Activated T-helper 17 cell treated with anti-CD3 and anti-CD28 coated beads, Interleukin-2, amount 50 U/mL, for 72 hours (primary cell): ENCODE data around the gene TET3. TPM values are rescaled to one million over a fixed set of nuclear protein-coding genes. Genes with fewer than 3 reads are reported as not detected.

ENCODE experiments used
- ATAC-seq: fragments of 150-1000 bp; cut with Tn5 transposase; replicated peaks from 2 replicates; pipeline ENCODE4 v1.10.0; 2021; ENCODE audit warnings: mild to moderate bottlenecking, moderate library complexity
- H3K27ac Mint-ChIP-seq: one replicate; pipeline ENCODE4 v1.8.0; 2022; ENCODE audit warnings: mixed read lengths
- H3K27me3 Mint-ChIP-seq: one replicate; pipeline ENCODE4 v1.8.0; 2022; ENCODE audit warnings: mixed read lengths
- H3K36me3 Mint-ChIP-seq: one replicate; pipeline ENCODE4 v1.8.0; 2022; ENCODE audit warnings: low read depth, mild to moderate bottlenecking, mixed read lengths
- H3K4me1 Mint-ChIP-seq: one replicate; pipeline ENCODE4 v1.8.0; 2022; ENCODE audit warnings: mixed read lengths
- H3K4me3 Mint-ChIP-seq: one replicate; pipeline ENCODE4 v1.8.0; 2022; ENCODE audit warnings: mild to moderate bottlenecking, mixed read lengths
- H3K9me3 Mint-ChIP-seq: one replicate; pipeline ENCODE4 v1.8.0; 2022; ENCODE audit warnings: mixed read lengths
- total RNA-seq, 2 donors: library from RNA; stranded (reverse); gene quantifications; one replicate each; pipeline ENCODE4 v1.2.3, GENCODE V29; 2022

TET3 gene
- total RNA-seq, 2 donors from 2014 or later = 15.1 to 42.6 TPM

DNA sequence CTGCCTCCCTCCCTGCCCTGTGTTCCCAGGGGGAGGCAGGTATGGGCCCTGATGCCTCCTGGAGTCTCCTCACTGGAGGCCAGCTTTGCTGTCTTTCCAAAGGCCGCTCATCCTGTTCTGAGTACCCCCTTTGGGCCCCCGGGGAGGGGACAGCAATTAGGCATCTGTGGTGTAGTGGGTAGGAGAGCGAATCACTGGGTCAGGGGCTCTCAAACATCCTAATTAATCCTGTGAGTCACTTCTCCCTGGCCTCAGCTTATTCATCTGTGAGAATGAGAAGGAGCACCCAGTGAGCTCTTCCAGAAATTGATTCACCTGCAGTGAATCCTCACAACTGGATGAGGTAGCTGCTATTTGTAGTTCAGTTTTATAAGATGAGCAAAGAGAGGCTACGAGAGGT, 16.4 kb downstream of the TET3 start:
- Mint-ChIP-seq H3K36me3 (peaks cover 46% of the 10 kb centered on the region), H3K4me3 (peak overlapping the region; percentile 87), H3K4me1 (peaks cover 65% of the 10 kb centered on the region), H3K27me3 (no peaks in the 10 kb centered on the region), H3K9me3 (no peaks in the 10 kb centered on the region), H3K27ac (peak overlapping the region; percentile 74)
- peak; percentile 57 for ATAC-seq

DNA sequence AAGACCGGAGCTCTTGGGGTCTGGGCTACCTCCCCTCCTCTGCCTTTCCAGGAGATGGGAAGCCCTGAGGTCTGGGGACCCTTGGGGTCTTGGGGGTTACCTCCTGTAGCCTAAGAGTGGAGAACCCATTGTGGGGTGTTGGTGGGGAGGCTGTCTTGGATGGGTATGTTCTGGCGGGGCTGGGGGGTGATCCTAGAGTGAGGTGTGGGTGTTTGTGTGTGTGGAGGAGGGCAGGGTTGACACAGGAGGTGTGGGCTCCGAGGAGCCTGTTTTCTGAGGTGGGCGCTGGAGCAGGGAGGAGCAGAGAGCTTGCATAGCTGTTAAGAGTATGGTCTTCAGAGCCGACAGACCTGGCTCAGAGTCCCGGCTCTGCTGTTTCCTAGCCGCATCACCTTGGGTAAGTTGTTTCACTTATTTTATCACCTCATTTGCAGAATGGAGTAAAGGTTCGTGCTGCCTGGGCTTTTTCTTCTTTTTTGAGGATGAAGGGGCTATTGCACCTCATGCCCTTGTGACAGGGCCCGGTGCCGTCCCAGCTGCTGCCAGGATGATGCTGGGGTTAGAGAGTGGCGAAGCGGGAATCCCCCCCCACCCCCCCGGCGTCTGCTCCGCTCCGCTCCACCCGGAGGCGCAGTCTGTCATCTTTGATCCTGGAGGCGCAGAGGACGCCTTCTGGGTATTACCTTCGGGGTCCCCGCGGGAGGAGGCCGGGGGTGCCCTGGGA, 17.2 kb downstream of the TET3 start:
- ATAC-seq = peak; percentile 47
- H3K9me3 Mint-ChIP-seq = no peaks in the 10 kb centered on the region
- no peaks in the 10 kb centered on the region for H3K27me3 Mint-ChIP-seq
- peak overlapping the region; percentile 87 for H3K4me3 Mint-ChIP-seq
- H3K4me1 Mint-ChIP-seq = peaks cover 63% of the 10 kb centered on the region
- H3K27ac Mint-ChIP-seq = peak overlapping the region; percentile 74
- H3K36me3 Mint-ChIP-seq = peaks cover 53% of the 10 kb centered on the region

- Mint-ChIP-seq H3K4me1 (peaks cover 55% of the 10 kb centered on the region), H3K27ac (peak overlapping the region; percentile 20), H3K27me3 (no peaks in the 10 kb centered on the region), H3K9me3 (no peaks in the 10 kb centered on the region), H3K4me3 (peak overlapping the region; percentile 87), H3K36me3 (peaks cover 59% of the 10 kb centered on the region)
- ATAC-seq = peak; percentile 80
Observed at GRCh38 chr2:74002505-74003421, 18.1 kb downstream of the TET3 start.

- ATAC-seq = no peak
- Mint-ChIP-seq H3K4me1 (peaks cover 47% of the 10 kb centered on the region), H3K27ac (peak overlapping the region; percentile 20), H3K9me3 (no peaks in the 10 kb centered on the region), H3K4me3 (peak overlapping the region; percentile 78), H3K36me3 (peaks cover 67% of the 10 kb centered on the region), H3K27me3 (no peaks in the 10 kb centered on the region)
Observed at GRCh38 chr2:74003494-74004211, 18.9 kb downstream of the TET3 start.

GRCh38 chr2:74004212-74005182, 19.8 kb downstream of the TET3 start:
- Mint-ChIP-seq H3K4me1 (peaks cover 38% of the 10 kb centered on the region), H3K9me3 (no peaks in the 10 kb centered on the region), H3K27ac (no peak overlapping the region), H3K36me3 (peaks cover 76% of the 10 kb centered on the region), H3K4me3 (peak overlapping the region; percentile 78), H3K27me3 (no peaks in the 10 kb centered on the region)
- no peak for ATAC-seq

DNA sequence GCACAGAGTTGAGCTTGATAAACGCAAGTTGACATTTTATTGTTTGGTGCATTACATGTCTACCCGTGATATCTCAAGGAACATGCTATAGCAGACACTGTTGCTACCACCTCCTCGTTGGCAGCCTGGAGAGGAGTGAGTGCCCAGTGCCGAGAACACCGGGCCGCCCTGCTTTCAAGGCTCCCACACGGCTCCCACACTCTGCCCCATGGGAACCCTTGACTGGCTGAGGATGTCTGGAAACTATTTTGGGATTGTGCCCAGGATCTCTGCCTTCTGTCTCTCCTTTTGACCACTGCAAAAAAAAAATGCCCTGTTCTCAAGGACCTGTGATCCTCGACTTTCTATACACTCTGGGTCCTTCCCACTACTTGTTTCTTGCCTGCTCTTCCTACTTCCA, 21.1 kb downstream of the TET3 start:
- peaks cover 25% of the 10 kb centered on the region for H3K4me1 Mint-ChIP-seq
- no peak for ATAC-seq
- H3K27me3 Mint-ChIP-seq = no peaks in the 10 kb centered on the region
- no peak overlapping the region for H3K27ac Mint-ChIP-seq
- no peaks in the 10 kb centered on the region for H3K9me3 Mint-ChIP-seq
- H3K36me3 Mint-ChIP-seq = peaks cover 85% of the 10 kb centered on the region
- H3K4me3 Mint-ChIP-seq = no peak overlapping the region

DNA sequence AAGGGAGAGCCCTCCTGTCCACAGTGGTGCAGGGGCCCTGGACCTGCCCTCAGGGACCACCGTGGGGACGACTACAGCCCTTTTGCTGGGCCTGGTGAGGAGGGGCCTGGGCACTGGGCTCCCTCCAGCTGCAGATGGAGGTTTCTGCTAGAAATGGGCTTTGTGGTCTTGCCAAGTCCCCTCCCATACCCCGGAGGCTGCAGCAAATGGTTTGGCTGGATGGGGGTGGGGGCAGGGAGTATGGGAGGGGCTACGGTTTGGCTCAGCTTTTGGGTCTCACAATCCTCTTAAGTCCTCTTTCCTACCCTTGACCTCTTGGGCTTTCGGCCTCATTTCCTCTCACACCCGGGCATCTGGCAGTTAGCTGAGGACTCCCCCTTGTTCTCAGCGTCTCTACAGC, 21.7 kb downstream of the TET3 start:
- Mint-ChIP-seq H3K36me3 (peaks cover 80% of the 10 kb centered on the region), H3K27me3 (no peaks in the 10 kb centered on the region), H3K27ac (no peak overlapping the region), H3K4me3 (no peak overlapping the region), H3K9me3 (no peaks in the 10 kb centered on the region), H3K4me1 (peaks cover 19% of the 10 kb centered on the region)
- no peak for ATAC-seq

GRCh38 chr2:74007121-74007520, 22.4 kb downstream of the TET3 start:
- Mint-ChIP-seq H3K36me3 (peaks cover 74% of the 10 kb centered on the region), H3K27ac (peak overlapping the region; percentile 39), H3K27me3 (no peaks in the 10 kb centered on the region), H3K4me3 (no peak overlapping the region), H3K4me1 (peaks cover 13% of the 10 kb centered on the region), H3K9me3 (no peaks in the 10 kb centered on the region)
- ATAC-seq = no peak

GRCh38 chr2:74007711-74008110, 23.0 kb downstream of the TET3 start:
- H3K27me3 Mint-ChIP-seq = no peaks in the 10 kb centered on the region
- no peak overlapping the region for H3K4me3 Mint-ChIP-seq
- ATAC-seq = no peak
- H3K9me3 Mint-ChIP-seq = no peaks in the 10 kb centered on the region
- peaks cover 13% of the 10 kb centered on the region for H3K4me1 Mint-ChIP-seq
- H3K36me3 Mint-ChIP-seq = peaks cover 79% of the 10 kb centered on the region
- H3K27ac Mint-ChIP-seq = no peak overlapping the region

DNA sequence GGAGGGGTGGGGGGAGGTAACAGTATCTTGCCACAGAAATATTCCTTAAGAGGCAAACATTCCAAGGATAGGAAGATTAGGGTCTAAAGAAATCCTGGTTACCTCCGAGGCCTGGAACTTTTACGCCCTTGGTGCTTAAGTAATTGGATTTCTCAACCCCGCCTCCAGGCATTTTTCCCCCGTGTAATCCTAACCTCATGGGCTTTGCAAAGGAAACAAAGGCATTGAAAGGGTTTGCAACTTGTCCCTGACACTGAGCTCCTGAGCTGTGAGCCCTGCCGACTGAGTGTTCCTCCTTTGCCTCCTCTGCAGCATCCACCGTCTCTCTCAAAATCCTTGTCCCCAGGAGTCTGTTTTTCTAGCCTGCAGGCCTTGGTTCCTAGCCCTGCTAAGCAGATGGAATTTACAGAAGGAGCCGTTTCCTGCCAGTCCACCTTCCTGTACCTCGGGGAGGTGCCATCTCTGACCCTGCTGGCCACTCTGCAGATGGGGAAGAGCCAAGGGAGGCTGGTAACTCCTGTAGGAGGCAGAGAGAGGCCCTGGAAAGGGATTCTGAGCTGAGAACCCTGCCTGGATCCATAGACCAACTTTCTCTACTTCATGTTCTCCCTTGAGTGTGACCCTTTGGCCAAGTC, 24.2 kb downstream of the TET3 start:
- Mint-ChIP-seq H3K27me3 (no peaks in the 10 kb centered on the region), H3K9me3 (no peaks in the 10 kb centered on the region), H3K4me3 (no peak overlapping the region), H3K4me1 (peaks cover 10% of the 10 kb centered on the region), H3K27ac (no peak overlapping the region), H3K36me3 (peaks cover 75% of the 10 kb centered on the region)
- ATAC-seq = no peak

- Mint-ChIP-seq H3K27ac (no peak overlapping the region), H3K4me3 (no peak overlapping the region), H3K4me1 (peaks cover 4% of the 10 kb centered on the region), H3K9me3 (no peaks in the 10 kb centered on the region), H3K27me3 (no peaks in the 10 kb centered on the region), H3K36me3 (peaks cover 68% of the 10 kb centered on the region)
- ATAC-seq = no peak
Observed at GRCh38 chr2:74009577-74009976, 24.9 kb downstream of the TET3 start.

DNA sequence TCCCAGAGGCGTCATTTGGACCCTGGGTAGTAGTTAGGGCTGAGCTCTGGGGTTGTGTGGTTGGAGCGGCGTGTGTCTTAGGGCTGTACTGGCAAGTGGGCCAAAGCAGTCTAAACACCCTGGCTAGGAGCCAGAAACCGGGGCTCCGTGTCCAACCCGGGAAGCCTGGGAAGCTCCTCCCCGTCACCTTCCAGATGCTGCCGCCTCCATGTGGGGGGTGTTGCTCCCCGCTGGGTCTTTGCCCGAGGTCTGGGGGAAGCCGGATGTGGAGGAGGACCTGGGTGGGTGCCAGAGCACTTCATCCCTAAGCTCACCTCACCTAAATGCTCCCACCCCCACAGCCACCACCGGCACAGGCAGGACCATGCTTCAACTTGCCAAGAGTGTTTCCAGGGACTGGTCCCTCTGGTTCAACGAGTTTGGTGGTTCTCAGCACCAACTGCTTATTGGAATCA, 25.4 kb downstream of the TET3 start:
- Mint-ChIP-seq H3K4me1 (peaks cover 4% of the 10 kb centered on the region), H3K27me3 (no peaks in the 10 kb centered on the region), H3K9me3 (no peaks in the 10 kb centered on the region), H3K36me3 (peaks cover 62% of the 10 kb centered on the region), H3K27ac (no peak overlapping the region), H3K4me3 (no peak overlapping the region)
- no peak for ATAC-seq

DNA sequence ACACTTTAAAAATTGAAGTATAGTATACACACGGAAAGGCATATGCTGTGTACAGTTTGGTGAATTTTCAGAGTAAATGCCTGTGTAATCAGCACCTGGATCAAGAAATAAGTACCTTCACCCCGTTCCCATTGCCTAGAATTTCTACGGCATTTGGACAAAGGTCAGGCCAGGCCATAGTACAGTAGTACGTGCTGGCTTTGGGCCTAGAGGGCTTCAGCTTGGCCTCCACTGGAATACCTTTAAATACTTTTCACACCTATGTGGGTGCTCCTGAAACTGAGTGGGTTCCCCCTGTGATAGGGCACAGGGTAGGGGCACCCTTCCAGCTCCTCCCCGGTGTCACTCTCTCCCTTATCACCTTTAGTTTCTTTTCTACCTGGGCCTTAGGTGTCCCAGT, 26.5 kb downstream of the TET3 start:
- no peak overlapping the region for H3K27ac Mint-ChIP-seq
- no peaks in the 10 kb centered on the region for H3K4me1 Mint-ChIP-seq
- no peak overlapping the region for H3K4me3 Mint-ChIP-seq
- ATAC-seq = no peak
- peaks cover 51% of the 10 kb centered on the region for H3K36me3 Mint-ChIP-seq
- no peaks in the 10 kb centered on the region for H3K27me3 Mint-ChIP-seq
- no peaks in the 10 kb centered on the region for H3K9me3 Mint-ChIP-seq
